Transverse colon (tissue), 3 donors: ENCODE data around the gene RNF130.

ENCODE experiments used
- CTCF ChIP-seq, 5 experiments: fragments of 200-600 bp in 3 of 5; fragments of 450-650 bp in 2 of 5; sonication (generic) in 3 of 5; IDR thresholded peaks; 1 replicate in 2 of 5; 2 replicates in 3 of 5; pipeline ENCODE4 v1.5.1; 2016 to 2017; ENCODE audit warnings: antibody characterized with exemption in 5 of 5, inconsistent platforms in 3 of 5, mild to moderate bottlenecking in 2 of 5, moderate library complexity in 1 of 5
- POLR2A ChIP-seq: fragments of 450-650 bp; IDR thresholded peaks from one replicate; pipeline ENCODE4 v1.6.1; 2016; ENCODE audit warnings: antibody characterized with exemption, mild to moderate bottlenecking, moderate library complexity

- TF ChIP-seq CTCF (IDR thresholded peaks at IDR 0.05) (no peak), POLR2A (no peak)
Observed at GRCh38 chr5:180027459-180028089, 44.0 kb downstream of the RNF130 start.
